Psoas muscle (tissue), 8 donors: ENCODE measurements around the gene RASAL2. TPM values are rescaled to one million over a fixed set of nuclear protein-coding genes. Genes with fewer than 3 reads are reported as not detected.

Experiments
- ATAC-seq, 4 donors: fragments of 200-7000 bp; cut with Tn5 transposase; one replicate each; pipeline ENCODE4 v1.9.1; 2020; ENCODE audit warnings: moderate library complexity in 3 of 4, mild to moderate bottlenecking in 2 of 4
- DNase-seq, 2 donors: peaks; one replicate each; pipeline ENCODE4 v3.0.0-alpha.2; 2020
- H3K27ac ChIP-seq: fragments of 200-600 bp; one replicate; pipeline ENCODE4 v1.8.0; 2022
- H3K27me3 ChIP-seq, 3 donors: fragments of 200-600 bp in 1 of 3; one replicate each; pipeline versions ENCODE4 v1.6.1 to v1.8.0; 2013 to 2022; ENCODE audit warnings: low read length in 2 of 3, mild to moderate bottlenecking in 2 of 3, moderate library complexity in 1 of 3; ENCODE audit not compliant: insufficient read depth in 3 of 3
- H3K36me3 ChIP-seq, 2 donors: fragments of 200-600 bp in 1 of 2; one replicate each; pipeline versions ENCODE4 v1.6.1 to v1.8.0; 2013 to 2022; ENCODE audit warnings: low read depth in 1 of 2, mild to moderate bottlenecking in 1 of 2, moderate library complexity in 1 of 2; ENCODE audit not compliant: insufficient read depth in 1 of 2
- H3K4me1 ChIP-seq: fragments of 200-600 bp; one replicate; pipeline ENCODE4 v1.8.0; 2022
- H3K4me3 ChIP-seq: fragments of 200-600 bp; one replicate; pipeline ENCODE4 v1.8.0; 2022; ENCODE audit warnings: mild to moderate bottlenecking
- H3K9me3 ChIP-seq: fragments of 200-600 bp; one replicate; pipeline ENCODE4 v1.8.0; 2022
- CTCF ChIP-seq: fragments of 200-600 bp; IDR thresholded peaks from one replicate; pipeline ENCODE4 v1.8.0; 2022; ENCODE audit warnings: antibody characterized with exemption
- WGBS, 3 donors: extraction: QIAGEN DNeasy Blood & Tissue Kit; methylation state at CpG; one replicate each; pipeline versions ENCODE4 v1.1.6 to v1.1.7; 2013; 5-methylcytosine and 5-hydroxymethylcytosine counted together
- intact Hi-C, 2 donors: fragments of 100-400 bp; cut with DNase I; formaldehyde crosslinking; loops; one replicate each; pipeline versions ENCODE4 v1.11.0 to v1.14.2; 2022
- polyA plus RNA-seq, 3 donors: library from polyadenylated mRNA; stranded (reverse); fragments of 200-250 nt; gene quantifications; one replicate each; pipeline ENCODE4 v1.2.3, GENCODE V29; 2013
- total RNA-seq, 4 donors: library from RNA; stranded (reverse); fragmentation: NEBNext Ultra II Directional in 2 of 4; extraction: Animal tissue kit (Norgen Biotek cat#: 25700) in 2 of 4; gene quantifications; one replicate each; pipeline versions ENCODE4 v1.2.1 to v1.2.4, GENCODE V29; 2021 to 2023
- donor health status: healthy with polysubstance abuse.
- donor health status: DM: no; HTN: no; CAD: no; lungs with moderate emphysema.
- donor health status: Bipolar disorder and iron deficiency.
- donor health status: healthy.
- donor health status: DM: yes; HTN: yes; CAD: no.
- donor health status: DM: no; HTN: no; CAD: no.
- donor health status: DM: no; HTN: no; CAD: no.
- donor health status: DM: yes; HTN: yes; CAD: no.

RASAL2 gene
- total and polyA plus RNA-seq, 7 donors = 1.9 to 42.1 (median 5.5) TPM

DNA sequence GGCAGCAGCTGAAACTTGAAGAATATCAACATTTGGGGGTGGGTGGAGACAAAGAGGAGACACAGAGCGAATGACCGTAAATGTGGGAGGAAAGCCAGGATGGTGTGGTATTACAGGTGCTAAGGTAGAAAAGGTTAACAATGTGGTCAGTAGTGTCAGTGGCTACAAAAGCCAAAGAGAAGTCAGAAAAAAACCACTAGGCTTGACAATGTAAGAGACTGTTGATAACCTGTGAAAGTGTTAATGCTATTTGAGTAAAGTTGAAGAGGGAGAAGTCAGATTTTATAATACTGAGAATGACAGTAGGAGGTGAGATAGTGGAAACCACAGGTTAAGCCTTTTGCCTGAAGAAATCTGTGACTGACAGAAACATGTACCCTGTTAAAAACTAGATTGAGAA lies 282.1 kb downstream of the RASAL2 start:
- Histone ChIP-seq H3K27ac (no peak overlapping the region), H3K4me3 (no peak overlapping the region), H3K9me3 (no peaks in the 10 kb centered on the region), H3K27me3 (no peaks in the 10 kb centered on the region), H3K4me1 (peaks cover 20% of the 10 kb centered on the region), H3K36me3 (no peaks in the 10 kb centered on the region)
- intact Hi-C loops = no loop called here
- TF ChIP-seq CTCF = no peak
- no peak for ATAC-seq
- WGBS, 3 donors = 52 to 86% (median 59%) methylated on average over 2 of the region's 2 CpGs
- no peak for DNase-seq

GRCh38 chr1:178379807-178380206 lies 285.9 kb downstream of the RASAL2 start:
- no peak for TF ChIP-seq CTCF
- Histone ChIP-seq H3K27me3 (no peaks in the 10 kb centered on the region), H3K4me3 (no peak overlapping the region), H3K9me3 (no peaks in the 10 kb centered on the region), H3K27ac (no peak overlapping the region), H3K4me1 (no peaks in the 10 kb centered on the region), H3K36me3 (no peaks in the 10 kb centered on the region)
- intact Hi-C loops = no loop called here
- no peak for ATAC-seq
- DNase-seq = no peak
- 71 to 73% (median 72%) methylated on average over 14 of the region's 14 CpGs for WGBS, 3 donors

GRCh38 chr1:178382372-178382771 lies 288.5 kb downstream of the RASAL2 start:
- Histone ChIP-seq H3K4me1 (no peaks in the 10 kb centered on the region), H3K9me3 (no peaks in the 10 kb centered on the region), H3K27ac (no peak overlapping the region), H3K4me3 (no peak overlapping the region), H3K27me3 (no peaks in the 10 kb centered on the region), H3K36me3 (no peaks in the 10 kb centered on the region)
- ATAC-seq (no peak), DNase-seq (no peak)
- intact Hi-C loops = no loop called here
- WGBS, 3 donors = 94 to 100% (median 95%) methylated on average over 1 of the region's 1 CpG
- TF ChIP-seq CTCF = no peak

GRCh38 chr1:178385662-178386061 lies 291.8 kb downstream of the RASAL2 start:
- TF ChIP-seq CTCF = no peak
- intact Hi-C loops = no loop called here
- H3K36me3 ChIP-seq = no peaks in the 10 kb centered on the region
- H3K27ac ChIP-seq = no peak overlapping the region
- 92 to 100% (median 100%) methylated on average over 1 of the region's 1 CpG for WGBS, 3 donors
- no peaks in the 10 kb centered on the region for H3K9me3 ChIP-seq
- H3K27me3 ChIP-seq = no peaks in the 10 kb centered on the region
- ATAC-seq (no peak), DNase-seq (no peak)
- no peak overlapping the region for H3K4me3 ChIP-seq
- peaks cover 14% of the 10 kb centered on the region for H3K4me1 ChIP-seq

GRCh38 chr1:178388418-178389145 lies 294.7 kb downstream of the RASAL2 start:
- no peak for TF ChIP-seq CTCF
- Histone ChIP-seq H3K4me1 (peaks cover 14% of the 10 kb centered on the region), H3K36me3 (peaks cover 0 to 4% of the 10 kb centered on the region in 2 donors), H3K27me3 (no peaks in the 10 kb centered on the region), H3K27ac (no peak overlapping the region), H3K9me3 (no peaks in the 10 kb centered on the region), H3K4me3 (no peak overlapping the region)
- intact Hi-C loops = no loop called here
- WGBS, 3 donors = 36 to 42% (median 40%) methylated on average over 6 of the region's 6 CpGs
- DNase-seq (no peak), ATAC-seq (peak in 2 of 4 donors; percentile 37 to 45)
